ENCODE data around the gene DNHD1. TPM values are rescaled to one million over a fixed set of nuclear protein-coding genes. Genes with fewer than 3 reads are reported as not detected.

Gene DNHD1
- total and polyA plus RNA-seq, 2 of the 13 experiments (the other 11 are each of a cell fraction or from before 2014, with no cell fraction given), result 2.7 to 9.3 TPM

GRCh38 chr11:6489306-6489705, 7.8 kb upstream of the DNHD1 start (continued):
- no peak for TF ChIP-seq SOX13 (IDR thresholded peaks at IDR 0.05)
- peak in 1 of 2 experiments; percentile 70; a peak in 2 of 4 replicates for TF ChIP-seq SOX13 (CRISPR knock-in tag; conservative IDR thresholded peaks at IDR 0.05 in 1 of 2, IDR thresholded peaks at IDR 0.05 in 1 of 2)
- TF ChIP-seq CENPBD1 (CRISPR knock-in tag; IDR thresholded peaks at IDR 0.05; ENCODE audit: borderline replicate concordance, low read depth), result no peak
- no peak for TF ChIP-seq PITX1 (CRISPR knock-in tag; IDR thresholded peaks at IDR 0.05)
- TF ChIP-seq HOXA3 (CRISPR knock-in tag; IDR thresholded peaks at IDR 0.05), result no peak
- no peak for TF ChIP-seq ZNF407 (CRISPR knock-in tag; IDR thresholded peaks at IDR 0.05; ENCODE audit: not compliant biosample characterization)
- TF ChIP-seq ARID3A (IDR thresholded peaks at IDR 0.05; ENCODE audit: low read depth, low read length), result 0 out of 2 replicates have a peak, but pooled peaks have one; percentile 44
- no peak for TF ChIP-seq ZNF691 (CRISPR knock-in tag; IDR thresholded peaks at IDR 0.05; ENCODE audit: borderline replicate concordance, low read depth)
- no peak for TF ChIP-seq ISX (CRISPR knock-in tag; conservative IDR thresholded peaks at IDR 0.05)
- TF ChIP-seq UBTF (CRISPR knock-in tag; IDR thresholded peaks at IDR 0.05), result no peak
- TF ChIP-seq NR2C2 (CRISPR knock-in tag; IDR thresholded peaks at IDR 0.05; ENCODE audit: borderline replicate concordance), result no peak
- TF ChIP-seq HHEX (CRISPR knock-in tag; IDR thresholded peaks at IDR 0.05), result 0 out of 2 replicates have a peak, but pooled peaks have one; percentile 26

Measured in HepG2 (cell line).